Measurements from ENCODE around the gene CHRM2.
A peak's percentile ranks its signal among the peaks of the same experiment; 100 is the strongest.

The CHRM2 gene

DNA sequence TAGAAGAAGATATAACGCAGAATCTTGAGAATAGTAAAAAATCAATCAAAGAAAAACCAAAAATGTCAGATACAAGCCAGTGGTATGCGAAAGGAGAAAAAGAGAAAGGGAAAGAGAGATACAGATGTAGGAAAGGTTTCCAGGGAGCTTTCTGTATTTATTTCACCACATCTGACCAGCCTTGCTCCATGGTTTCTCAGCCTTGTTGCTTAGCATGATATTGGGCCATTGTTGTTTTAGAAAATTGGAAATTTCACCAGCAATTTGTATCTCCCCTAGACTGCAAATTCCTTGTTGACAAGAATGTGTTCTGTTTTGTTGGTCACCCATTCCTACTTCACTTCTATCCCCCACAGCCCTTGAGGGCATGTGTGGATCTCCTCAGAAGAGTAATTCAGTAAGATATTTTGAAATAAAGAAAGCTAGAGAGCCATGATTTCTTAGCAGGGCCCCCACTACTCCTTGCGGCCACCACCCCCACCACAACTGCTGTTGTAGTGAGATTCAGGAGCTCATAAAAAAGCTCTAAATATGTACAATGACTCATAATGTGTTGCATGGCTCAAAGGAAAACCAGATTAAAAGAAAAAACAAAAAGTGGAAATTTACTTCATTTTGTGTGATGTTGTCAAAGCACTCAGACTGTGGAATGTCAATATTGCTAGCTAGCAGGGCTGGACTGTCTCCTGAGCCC is 138.7 kb downstream of the CHRM2 start:
- Histone ChIP-seq H3K9ac (ENCODE audit: low read length) (no peak overlapping the region), H3K4me3 (ENCODE audit: low read length) (no peak overlapping the region), H3K4me1 (ENCODE audit: control insufficient read depth, insufficient read depth, low read length) (peaks cover 16% of the 10 kb centered on the region), H3K36me3 (ENCODE audit: control insufficient read depth, insufficient read depth, low read length) (no peaks in the 10 kb centered on the region), H3K27ac (ENCODE audit: low read depth, low read length) (peak overlapping the region; percentile 46), H3K27me3 (ENCODE audit: control insufficient read depth, insufficient read depth, low read length) (no peaks in the 10 kb centered on the region)

DNA sequence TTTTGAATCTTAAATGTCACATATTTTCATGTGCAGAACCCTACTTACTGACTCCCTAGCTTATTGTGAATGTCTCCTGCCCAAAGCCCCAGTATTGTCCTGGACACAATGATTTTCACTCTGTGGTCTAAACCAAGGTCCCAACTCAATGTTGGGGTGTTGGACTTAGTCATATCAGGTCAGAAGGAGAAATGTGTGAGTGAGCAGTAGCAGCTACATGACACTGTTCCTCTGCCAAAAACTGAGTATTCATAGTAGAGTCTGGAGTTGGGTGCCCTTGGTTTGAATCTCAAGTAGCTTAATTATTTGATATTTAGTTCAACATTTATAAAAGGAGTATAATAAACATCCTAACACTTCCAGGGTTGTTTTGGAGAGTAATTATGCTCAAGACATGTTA is 141.0 kb downstream of the CHRM2 start:
- Histone ChIP-seq H3K4me1 (ENCODE audit: control insufficient read depth, insufficient read depth, low read length) (peaks cover 14% of the 10 kb centered on the region), H3K36me3 (ENCODE audit: control insufficient read depth, insufficient read depth, low read length) (no peaks in the 10 kb centered on the region), H3K27ac (ENCODE audit: low read depth, low read length) (no peak overlapping the region), H3K27me3 (ENCODE audit: control insufficient read depth, insufficient read depth, low read length) (no peaks in the 10 kb centered on the region), H3K4me3 (ENCODE audit: low read length) (no peak overlapping the region), H3K9ac (ENCODE audit: low read length) (no peak overlapping the region)

DNA sequence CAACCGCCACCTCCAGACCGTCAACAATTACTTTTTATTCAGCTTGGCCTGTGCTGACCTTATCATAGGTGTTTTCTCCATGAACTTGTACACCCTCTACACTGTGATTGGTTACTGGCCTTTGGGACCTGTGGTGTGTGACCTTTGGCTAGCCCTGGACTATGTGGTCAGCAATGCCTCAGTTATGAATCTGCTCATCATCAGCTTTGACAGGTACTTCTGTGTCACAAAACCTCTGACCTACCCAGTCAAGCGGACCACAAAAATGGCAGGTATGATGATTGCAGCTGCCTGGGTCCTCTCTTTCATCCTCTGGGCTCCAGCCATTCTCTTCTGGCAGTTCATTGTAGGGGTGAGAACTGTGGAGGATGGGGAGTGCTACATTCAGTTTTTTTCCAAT is 146.6 kb downstream of the CHRM2 start:
- H3K36me3 ChIP-seq (ENCODE audit: control insufficient read depth, insufficient read depth, low read length) = no peaks in the 10 kb centered on the region
- H3K27me3 ChIP-seq (ENCODE audit: control insufficient read depth, insufficient read depth, low read length) = no peaks in the 10 kb centered on the region
- no peak overlapping the region for H3K4me3 ChIP-seq (ENCODE audit: low read length)
- H3K4me1 ChIP-seq (ENCODE audit: control insufficient read depth, insufficient read depth, low read length) = no peaks in the 10 kb centered on the region
- H3K9ac ChIP-seq (ENCODE audit: low read length) = no peak overlapping the region
- H3K27ac ChIP-seq (ENCODE audit: low read depth, low read length) = no peak overlapping the region

DNA sequence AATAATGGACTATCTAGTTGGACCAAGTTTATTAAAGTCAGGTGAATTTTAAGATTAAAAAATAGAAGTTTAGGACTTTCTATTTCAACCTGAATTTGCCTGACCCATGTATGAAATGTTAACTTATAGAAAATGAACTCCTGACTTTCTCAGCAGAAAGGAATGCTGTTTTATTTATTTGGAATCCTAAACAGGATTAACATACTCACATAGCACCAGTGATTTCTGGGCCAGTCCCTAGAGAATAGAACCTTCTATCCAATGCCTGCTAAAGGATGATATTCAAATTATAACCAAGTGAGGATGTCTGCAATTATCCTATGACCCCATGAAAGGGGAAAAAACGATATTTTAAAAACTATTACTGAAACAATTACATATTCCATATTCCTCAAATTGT is 148.8 kb downstream of the CHRM2 start:
- Histone ChIP-seq H3K4me3 (ENCODE audit: low read length) (no peak overlapping the region), H3K27me3 (ENCODE audit: control insufficient read depth, insufficient read depth, low read length) (no peaks in the 10 kb centered on the region)

DNA sequence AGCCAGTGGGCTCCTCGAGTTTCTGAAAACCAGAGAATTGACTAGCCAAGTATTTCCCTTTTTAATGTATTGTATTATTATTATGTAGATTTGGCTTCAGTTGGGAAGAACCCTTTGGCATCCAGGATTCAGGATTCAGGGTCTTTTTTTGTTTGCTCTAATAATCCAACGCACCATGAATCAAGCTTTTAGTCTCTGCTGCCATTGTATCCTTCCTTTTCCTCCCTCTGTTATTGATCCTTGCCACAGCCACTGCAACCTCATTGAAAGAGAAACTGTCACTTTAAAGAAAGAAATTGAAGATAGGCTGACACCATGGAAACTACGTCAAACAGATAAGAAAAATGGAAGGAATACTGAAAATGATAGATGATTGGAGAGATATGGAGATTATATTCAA is 150.0 kb downstream of the CHRM2 start:
- Histone ChIP-seq H3K27me3 (ENCODE audit: control insufficient read depth, insufficient read depth, low read length) (no peaks in the 10 kb centered on the region), H3K36me3 (ENCODE audit: control insufficient read depth, insufficient read depth, low read length) (no peaks in the 10 kb centered on the region), H3K4me1 (ENCODE audit: control insufficient read depth, insufficient read depth, low read length) (no peaks in the 10 kb centered on the region), H3K9ac (ENCODE audit: low read length) (no peak overlapping the region), H3K27ac (ENCODE audit: low read depth, low read length) (no peak overlapping the region), H3K4me3 (ENCODE audit: low read length) (no peak overlapping the region)

More for the DNA sequence above, 148.8 kb downstream of the CHRM2 start:
- Histone ChIP-seq H3K4me1 (ENCODE audit: control insufficient read depth, insufficient read depth, low read length) (no peaks in the 10 kb centered on the region), H3K9ac (ENCODE audit: low read length) (no peak overlapping the region), H3K27ac (ENCODE audit: low read depth, low read length) (no peak overlapping the region), H3K36me3 (ENCODE audit: control insufficient read depth, insufficient read depth, low read length) (no peaks in the 10 kb centered on the region)

DNA sequence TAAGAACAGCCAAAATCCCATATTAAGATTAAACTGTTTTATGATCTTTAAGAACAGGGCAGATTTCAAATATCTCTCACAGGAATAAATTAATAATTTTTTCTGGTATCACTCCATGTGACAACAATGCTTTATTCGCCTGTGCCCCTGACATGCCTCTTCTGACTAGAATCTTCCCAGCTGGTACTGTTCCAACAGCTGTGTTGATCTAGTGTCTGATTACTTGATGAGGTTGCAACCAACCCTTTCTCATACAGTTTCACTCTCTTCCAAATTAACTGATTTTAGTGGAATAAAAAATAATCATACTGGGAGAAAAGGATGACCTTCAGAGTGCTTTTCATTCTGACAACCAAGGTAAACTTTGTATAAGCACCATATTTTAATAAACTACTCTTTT is 151.9 kb downstream of the CHRM2 start:
- Histone ChIP-seq H3K27me3 (ENCODE audit: control insufficient read depth, insufficient read depth, low read length) (no peaks in the 10 kb centered on the region), H3K27ac (ENCODE audit: low read depth, low read length) (no peak overlapping the region), H3K9ac (ENCODE audit: low read length) (no peak overlapping the region), H3K36me3 (ENCODE audit: control insufficient read depth, insufficient read depth, low read length) (no peaks in the 10 kb centered on the region), H3K4me1 (ENCODE audit: control insufficient read depth, insufficient read depth, low read length) (no peaks in the 10 kb centered on the region), H3K4me3 (ENCODE audit: low read length) (no peak overlapping the region)

DNA sequence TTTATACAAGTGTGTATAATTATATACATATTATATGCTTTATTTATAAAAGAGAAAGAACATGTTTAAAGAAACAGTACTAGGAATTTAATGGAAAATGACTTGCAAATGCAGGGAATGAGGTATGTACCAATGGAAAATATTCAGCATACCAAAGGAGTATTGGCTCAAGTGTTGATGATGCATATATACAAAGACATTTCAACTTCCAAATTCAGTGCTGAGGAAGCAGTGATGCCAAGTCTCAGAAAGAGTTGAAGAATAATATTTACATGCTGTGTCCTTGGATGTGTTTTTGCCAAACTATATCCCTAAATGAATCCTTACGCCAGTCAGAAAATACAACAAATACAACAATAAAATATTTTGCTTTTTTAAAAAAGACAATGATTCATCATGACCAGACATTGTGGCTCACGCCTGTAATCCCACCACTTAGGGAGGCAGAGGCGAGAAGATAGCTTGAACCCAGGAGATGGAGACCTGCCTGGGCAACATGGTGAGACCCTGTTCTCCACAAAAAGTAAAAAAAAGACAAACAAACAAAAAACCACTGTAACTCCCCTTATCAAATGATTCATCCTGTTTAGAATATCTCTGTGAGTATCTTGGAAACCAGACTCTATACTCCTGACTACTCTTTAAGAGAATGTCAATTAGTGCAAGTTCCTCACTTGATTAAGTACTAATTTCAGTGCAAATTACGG is 157.2 kb downstream of the CHRM2 start:
- peak overlapping the region; percentile 38 for H3K27ac ChIP-seq (ENCODE audit: low read depth, low read length)
- H3K9ac ChIP-seq (ENCODE audit: low read length) = no peak overlapping the region
- no peaks in the 10 kb centered on the region for H3K27me3 ChIP-seq (ENCODE audit: control insufficient read depth, insufficient read depth, low read length)
- no peak overlapping the region for H3K4me3 ChIP-seq (ENCODE audit: low read length)
- H3K36me3 ChIP-seq (ENCODE audit: control insufficient read depth, insufficient read depth, low read length) = no peaks in the 10 kb centered on the region
- H3K4me1 ChIP-seq (ENCODE audit: control insufficient read depth, insufficient read depth, low read length) = peaks cover 3% of the 10 kb centered on the region

DNA sequence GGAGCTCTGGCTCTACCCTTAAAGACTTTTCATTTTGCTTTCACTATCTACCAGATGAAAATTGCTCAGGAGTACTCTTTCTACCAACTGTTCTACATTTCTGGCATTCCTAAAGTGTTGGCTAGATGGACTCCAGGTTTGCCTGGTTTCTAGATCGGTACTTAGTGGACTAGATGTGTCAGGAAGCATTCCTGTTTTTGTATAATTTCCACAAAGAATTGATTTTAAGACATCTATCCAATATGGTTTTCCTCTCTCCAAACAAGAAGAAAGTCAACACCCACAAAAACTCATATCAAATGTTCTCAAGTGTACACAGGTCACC is 157.7 kb downstream of the CHRM2 start:
- Histone ChIP-seq H3K27ac (ENCODE audit: low read depth, low read length) (peak overlapping the region; percentile 38), H3K4me3 (ENCODE audit: low read length) (no peak overlapping the region), H3K27me3 (ENCODE audit: control insufficient read depth, insufficient read depth, low read length) (no peaks in the 10 kb centered on the region), H3K9ac (ENCODE audit: low read length) (no peak overlapping the region), H3K36me3 (ENCODE audit: control insufficient read depth, insufficient read depth, low read length) (no peaks in the 10 kb centered on the region), H3K4me1 (ENCODE audit: control insufficient read depth, insufficient read depth, low read length) (peaks cover 3% of the 10 kb centered on the region)

DNA sequence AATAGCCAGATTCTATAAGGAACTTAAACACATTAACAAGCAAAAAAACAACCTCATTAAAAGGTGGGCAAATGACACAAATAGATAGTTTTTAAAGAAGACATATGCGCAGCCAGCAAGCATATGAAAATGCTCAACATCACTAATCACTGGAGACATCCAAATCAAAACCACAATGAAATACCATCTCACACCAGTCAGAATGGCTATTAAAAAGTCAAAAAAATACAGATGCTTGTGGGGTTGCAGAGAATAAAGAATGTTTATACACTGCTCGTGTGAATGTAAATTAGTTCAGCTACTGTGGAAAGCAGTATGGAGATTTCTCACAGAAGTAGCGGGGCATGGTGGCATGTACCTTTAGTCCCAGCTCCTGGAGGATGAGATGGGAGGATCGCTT is 164.0 kb downstream of the CHRM2 start:
- H3K9ac ChIP-seq (ENCODE audit: low read length) = no peak overlapping the region
- no peaks in the 10 kb centered on the region for H3K27me3 ChIP-seq (ENCODE audit: control insufficient read depth, insufficient read depth, low read length)
- H3K27ac ChIP-seq (ENCODE audit: low read depth, low read length) = no peak overlapping the region
- H3K36me3 ChIP-seq (ENCODE audit: control insufficient read depth, insufficient read depth, low read length) = no peaks in the 10 kb centered on the region
- peaks cover 3% of the 10 kb centered on the region for H3K4me1 ChIP-seq (ENCODE audit: control insufficient read depth, insufficient read depth, low read length)
- no peak overlapping the region for H3K4me3 ChIP-seq (ENCODE audit: low read length)

DNA sequence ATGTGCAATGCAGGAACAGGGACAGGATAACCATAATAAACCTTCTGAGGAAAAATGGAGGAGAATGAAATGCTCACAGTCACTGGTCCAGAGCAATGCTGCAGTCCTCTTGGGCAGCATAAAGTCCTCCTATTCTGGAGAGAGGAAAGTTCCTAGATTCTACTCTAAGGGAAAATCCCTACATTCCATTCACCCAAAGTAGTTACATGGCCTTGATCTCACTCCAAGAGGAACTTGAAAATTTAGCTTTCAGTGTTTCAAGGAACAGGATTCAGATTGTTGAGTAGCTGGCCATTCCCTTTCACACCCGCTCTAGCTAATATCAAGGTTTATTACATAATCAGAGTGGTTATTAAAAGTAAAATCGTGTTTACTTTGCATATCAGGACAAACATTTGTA is 168.3 kb downstream of the CHRM2 start:
- H3K27ac ChIP-seq (ENCODE audit: low read depth, low read length) = no peak overlapping the region
- H3K27me3 ChIP-seq (ENCODE audit: control insufficient read depth, insufficient read depth, low read length) = no peaks in the 10 kb centered on the region
- H3K9ac ChIP-seq (ENCODE audit: low read length) = no peak overlapping the region
- no peaks in the 10 kb centered on the region for H3K36me3 ChIP-seq (ENCODE audit: control insufficient read depth, insufficient read depth, low read length)
- H3K4me3 ChIP-seq (ENCODE audit: low read length) = no peak overlapping the region
- H3K4me1 ChIP-seq (ENCODE audit: control insufficient read depth, insufficient read depth, low read length) = no peaks in the 10 kb centered on the region

DNA sequence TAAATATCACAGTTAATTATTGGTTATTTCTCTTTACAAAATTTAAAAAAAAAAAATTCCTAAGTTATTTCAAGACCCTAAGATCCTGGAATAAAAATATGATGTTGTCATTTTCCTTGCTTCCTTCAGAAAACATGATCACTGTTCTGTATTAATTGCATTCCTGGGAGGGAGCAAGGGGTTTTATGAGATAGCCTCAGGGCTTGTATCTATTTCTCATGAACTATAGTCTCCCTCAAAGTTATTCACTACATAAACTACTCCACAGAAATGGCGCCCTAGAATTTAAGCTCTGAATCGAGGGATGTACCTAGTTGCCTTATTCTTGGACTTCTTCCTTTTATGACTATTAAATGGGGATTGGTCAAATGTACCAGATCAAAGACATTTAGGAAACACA is 170.3 kb downstream of the CHRM2 start:
- H3K9ac ChIP-seq (ENCODE audit: low read length) = no peak overlapping the region
- H3K4me1 ChIP-seq (ENCODE audit: control insufficient read depth, insufficient read depth, low read length) = no peaks in the 10 kb centered on the region
- H3K36me3 ChIP-seq (ENCODE audit: control insufficient read depth, insufficient read depth, low read length) = no peaks in the 10 kb centered on the region
- no peak overlapping the region for H3K4me3 ChIP-seq (ENCODE audit: low read length)
- H3K27ac ChIP-seq (ENCODE audit: low read depth, low read length) = no peak overlapping the region
- no peaks in the 10 kb centered on the region for H3K27me3 ChIP-seq (ENCODE audit: control insufficient read depth, insufficient read depth, low read length)

DNA sequence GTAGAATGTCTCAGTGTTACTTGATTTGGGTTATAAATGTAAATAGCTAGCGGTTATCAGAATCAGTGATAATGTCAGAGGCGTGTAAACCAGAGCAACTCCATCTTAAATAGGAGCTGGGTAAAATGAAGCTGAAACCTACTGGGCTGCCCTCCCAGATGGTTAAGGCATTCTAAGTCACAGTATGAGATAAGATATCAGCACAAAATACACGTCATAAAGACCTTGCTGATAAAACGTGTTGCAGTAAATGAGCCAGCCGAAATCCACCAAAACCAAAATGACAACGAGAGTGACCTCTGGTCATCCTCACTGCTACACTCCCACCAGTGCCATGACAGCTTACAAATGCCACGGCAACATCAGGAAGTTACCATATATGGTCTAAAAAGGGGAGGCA is 172.3 kb downstream of the CHRM2 start:
- H3K27ac ChIP-seq (ENCODE audit: low read depth, low read length) = no peak overlapping the region
- H3K4me1 ChIP-seq (ENCODE audit: control insufficient read depth, insufficient read depth, low read length) = no peaks in the 10 kb centered on the region
- H3K4me3 ChIP-seq (ENCODE audit: low read length) = no peak overlapping the region
- no peaks in the 10 kb centered on the region for H3K27me3 ChIP-seq (ENCODE audit: control insufficient read depth, insufficient read depth, low read length)
- H3K9ac ChIP-seq (ENCODE audit: low read length) = no peak overlapping the region
- H3K36me3 ChIP-seq (ENCODE audit: control insufficient read depth, insufficient read depth, low read length) = no peaks in the 10 kb centered on the region

DNA sequence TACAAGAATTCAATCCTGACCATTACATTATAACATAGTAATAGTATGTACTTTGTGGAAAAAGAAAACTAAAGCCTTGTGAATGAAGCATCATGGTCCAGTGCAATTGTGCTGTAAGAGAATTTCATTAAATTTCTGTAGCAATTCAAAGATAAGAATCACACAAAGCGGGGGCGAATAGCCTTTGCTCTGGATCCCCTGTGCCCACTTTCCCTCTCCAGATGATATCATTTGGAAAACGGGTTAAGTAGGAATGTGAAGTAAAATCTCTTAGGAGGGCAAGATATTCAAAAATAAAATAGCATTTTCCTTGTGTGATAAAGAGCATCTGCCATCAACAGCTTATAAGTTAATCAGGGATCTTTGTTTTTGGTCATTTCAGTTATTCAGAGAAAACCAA is 177.1 kb downstream of the CHRM2 start:
- H3K4me3 ChIP-seq (ENCODE audit: low read length) = no peak overlapping the region

More for the DNA sequence above, 177.1 kb downstream of the CHRM2 start:
- H3K27ac ChIP-seq (ENCODE audit: low read depth, low read length) = no peak overlapping the region
- H3K9ac ChIP-seq (ENCODE audit: low read length) = no peak overlapping the region
- no peaks in the 10 kb centered on the region for H3K4me1 ChIP-seq (ENCODE audit: control insufficient read depth, insufficient read depth, low read length)
- H3K36me3 ChIP-seq (ENCODE audit: control insufficient read depth, insufficient read depth, low read length) = no peaks in the 10 kb centered on the region
- no peaks in the 10 kb centered on the region for H3K27me3 ChIP-seq (ENCODE audit: control insufficient read depth, insufficient read depth, low read length)

All from rectal smooth muscle tissue (tissue), 1 donor.